ENCODE measurements around the gene TCERG1L. TPM values are rescaled to one million over a fixed set of nuclear protein-coding genes. Genes with fewer than 3 reads are reported as not detected.

Gene TCERG1L
- total and polyA plus RNA-seq, 5 donors from 2014 or later, result not detected

DNA sequence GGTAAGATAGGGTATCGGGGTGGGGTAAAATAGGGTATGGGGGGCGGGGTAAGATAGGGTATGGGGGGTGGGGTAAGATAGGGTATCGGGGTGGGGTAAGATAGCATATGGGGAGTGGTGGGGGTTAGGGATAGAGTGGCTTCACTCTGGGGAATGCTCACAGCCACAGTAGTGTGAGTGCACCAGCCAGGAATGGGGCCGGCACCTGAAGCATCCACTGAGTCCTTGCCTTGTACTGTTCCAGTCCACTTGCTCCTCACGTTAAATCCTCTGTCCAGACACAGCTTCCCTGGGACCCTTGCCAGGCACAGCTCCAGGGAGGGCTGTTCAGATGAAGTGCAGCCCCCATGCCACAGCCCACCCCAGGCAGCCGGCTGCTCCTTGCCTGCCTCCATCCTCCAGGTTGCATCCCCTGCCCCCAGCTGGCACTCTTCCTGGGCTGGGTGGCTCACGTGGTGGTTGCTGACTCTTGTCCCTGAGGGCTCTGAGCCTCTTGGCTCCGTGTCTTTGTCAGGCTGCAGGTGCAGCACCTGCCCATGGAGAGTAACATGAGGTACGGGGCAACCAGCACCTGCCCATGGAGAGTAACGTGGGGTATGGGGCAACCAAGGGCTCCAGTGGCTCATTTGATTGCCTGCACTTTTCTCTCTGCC is 268.4 kb downstream of the TCERG1L start:
- Histone ChIP-seq H3K9me3 (ENCODE audit: control insufficient read depth in 2 of 2, low read length in 2 of 2) (no peaks in the 10 kb centered on the region), H3K4me1 (ENCODE audit: control insufficient read depth, insufficient read depth, low read length, poor library complexity, severe bottlenecking) (no peaks in the 10 kb centered on the region), H3K36me3 (ENCODE audit: control insufficient read depth, insufficient read depth, low read length) (no peaks in the 10 kb centered on the region), H3K27ac (ENCODE audit: insufficient read depth, low read length, poor library complexity, severe bottlenecking) (no peak overlapping the region), H3K4me3 (ENCODE audit: low read depth, low read length) (no peak overlapping the region), H3K27me3 (ENCODE audit: control insufficient read depth, insufficient read depth, low read length) (no peaks in the 10 kb centered on the region)
- no peak overlapping the region for H3K27ac Mint-ChIP-seq
- no peaks in the 10 kb centered on the region for H3K36me3 Mint-ChIP-seq
- no peak overlapping the region for H3K4me3 Mint-ChIP-seq
- no peak for ATAC-seq (ENCODE audit: low read depth in 2 of 2)
- DNase-seq, result peak in 1 of 3 donors; percentile 2
- H3K27me3 Mint-ChIP-seq, result no peaks in the 10 kb centered on the region
- H3K4me1 Mint-ChIP-seq, result no peaks in the 10 kb centered on the region
- peaks cover 0 to 2% (median 0%) of the 10 kb centered on the region in 7 donors for H3K9me3 Mint-ChIP-seq
